RKO (cell line): ENCODE measurements around the gene TMEM164.
A peak's percentile ranks its signal among the peaks of the same experiment; 100 is the strongest.

ENCODE experiments used
- DNase-seq: peaks from one replicate; pipeline ENCODE4 v3.0.0-alpha.2; 2016; ENCODE audit warnings: low spot score

TMEM164 gene

GRCh38 chrX:110210417-110211139 lies 207.7 kb downstream of the TMEM164 start:
- no peak for DNase-seq

DNA sequence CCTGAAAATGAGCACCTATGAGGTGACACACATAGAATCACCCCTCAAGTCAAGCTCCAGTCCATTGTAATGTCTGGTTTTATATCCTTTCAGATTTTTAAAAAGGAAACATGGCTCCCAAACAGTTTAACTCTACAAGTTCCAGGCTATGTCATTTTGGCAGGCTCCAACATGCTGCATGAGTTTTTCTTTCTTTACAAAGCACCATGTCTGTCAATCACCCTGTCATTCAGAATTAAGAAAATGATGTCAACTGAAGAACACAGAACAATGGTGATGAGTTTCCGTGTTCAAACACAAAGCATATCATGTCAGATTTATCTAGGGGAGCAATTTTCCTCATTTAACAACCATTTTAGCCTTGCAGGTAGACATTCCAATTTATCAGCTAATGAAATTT lies 208.4 kb downstream of the TMEM164 start:
- DNase-seq, result no peak

DNA sequence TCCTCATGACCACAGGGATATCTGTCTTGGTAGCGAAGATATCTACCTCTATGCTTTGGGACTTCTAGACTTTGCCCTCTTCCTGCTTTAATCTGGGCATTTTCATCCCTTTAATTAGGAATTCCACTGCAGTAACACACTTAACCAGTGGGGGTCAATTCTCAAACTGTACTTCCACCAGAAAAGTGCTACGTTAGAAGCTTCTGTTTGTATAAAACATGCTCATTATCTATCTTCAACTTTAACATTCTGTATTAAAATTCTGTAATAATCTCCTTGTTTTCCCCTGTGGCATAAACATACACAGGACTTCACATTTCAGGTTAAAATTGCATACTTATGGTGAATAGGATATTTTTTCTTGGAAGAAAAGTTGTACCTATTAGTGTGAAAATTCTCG lies 209.4 kb downstream of the TMEM164 start:
- DNase-seq, result peak; percentile 25

DNA sequence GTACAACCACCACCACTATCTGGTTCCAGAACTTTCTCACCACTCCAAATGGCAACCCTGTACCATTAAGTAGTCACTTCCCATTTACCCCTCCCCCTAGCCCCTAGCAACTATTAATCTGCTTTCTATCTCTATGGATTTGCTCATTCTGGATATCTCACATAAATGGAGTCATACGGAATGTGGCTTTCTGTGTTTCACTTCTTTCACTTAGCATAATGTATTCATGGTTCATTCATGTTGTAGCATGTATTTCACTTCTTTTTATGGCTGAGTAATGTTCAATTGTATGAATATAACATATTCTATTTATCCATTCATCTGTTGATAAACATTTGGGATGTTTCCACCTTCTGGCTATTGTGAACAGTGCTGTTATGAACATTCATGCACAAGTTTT lies 210.3 kb downstream of the TMEM164 start:
- no peak for DNase-seq

- DNase-seq, result no peak
These were observed 211.8 kb downstream of the TMEM164 start for GRCh38 chrX:110214684-110215083.

DNA sequence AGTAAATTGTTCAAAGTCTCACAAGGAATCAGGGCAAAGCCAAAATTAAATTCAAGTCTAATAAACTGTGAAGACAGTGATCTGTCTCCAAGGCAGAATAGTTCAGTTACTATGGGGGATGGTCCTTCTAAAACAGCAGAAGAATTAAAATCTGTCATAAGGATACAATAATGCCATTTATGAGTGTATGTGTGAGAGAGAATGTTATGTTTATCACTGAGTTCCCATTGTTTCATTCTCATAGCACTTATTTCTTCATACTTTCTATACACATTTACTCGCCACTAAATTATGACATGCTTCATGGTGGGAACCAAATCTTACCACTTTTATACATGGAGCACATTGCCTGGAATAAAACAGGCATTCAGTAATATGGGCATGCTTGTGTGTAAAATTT lies 212.5 kb downstream of the TMEM164 start:
- no peak for DNase-seq

DNA sequence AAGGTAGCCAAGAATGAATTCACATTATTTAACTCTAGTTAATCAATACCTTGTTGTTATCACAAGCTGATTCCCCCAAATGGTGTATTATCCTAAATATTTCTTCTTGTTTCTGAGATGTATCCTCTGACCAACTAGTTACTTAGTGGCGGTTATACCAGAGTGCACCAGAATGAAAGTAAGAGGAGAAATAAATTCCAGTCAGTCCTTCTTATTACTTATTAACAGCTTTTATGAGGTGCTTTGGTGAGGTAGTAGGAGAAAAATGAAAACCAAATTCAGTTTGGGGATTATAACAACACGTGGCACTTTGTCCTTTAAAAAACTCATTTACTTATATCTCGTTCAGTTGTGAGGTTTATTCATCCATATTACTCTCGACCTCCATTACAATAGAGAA lies 213.1 kb downstream of the TMEM164 start:
- DNase-seq, result no peak

- no peak for DNase-seq
These were observed 215.7 kb downstream of the TMEM164 start for GRCh38 chrX:110218591-110218990.

- peak; percentile 76 for DNase-seq
These were observed 217.0 kb downstream of the TMEM164 start for GRCh38 chrX:110219920-110220319.

DNA sequence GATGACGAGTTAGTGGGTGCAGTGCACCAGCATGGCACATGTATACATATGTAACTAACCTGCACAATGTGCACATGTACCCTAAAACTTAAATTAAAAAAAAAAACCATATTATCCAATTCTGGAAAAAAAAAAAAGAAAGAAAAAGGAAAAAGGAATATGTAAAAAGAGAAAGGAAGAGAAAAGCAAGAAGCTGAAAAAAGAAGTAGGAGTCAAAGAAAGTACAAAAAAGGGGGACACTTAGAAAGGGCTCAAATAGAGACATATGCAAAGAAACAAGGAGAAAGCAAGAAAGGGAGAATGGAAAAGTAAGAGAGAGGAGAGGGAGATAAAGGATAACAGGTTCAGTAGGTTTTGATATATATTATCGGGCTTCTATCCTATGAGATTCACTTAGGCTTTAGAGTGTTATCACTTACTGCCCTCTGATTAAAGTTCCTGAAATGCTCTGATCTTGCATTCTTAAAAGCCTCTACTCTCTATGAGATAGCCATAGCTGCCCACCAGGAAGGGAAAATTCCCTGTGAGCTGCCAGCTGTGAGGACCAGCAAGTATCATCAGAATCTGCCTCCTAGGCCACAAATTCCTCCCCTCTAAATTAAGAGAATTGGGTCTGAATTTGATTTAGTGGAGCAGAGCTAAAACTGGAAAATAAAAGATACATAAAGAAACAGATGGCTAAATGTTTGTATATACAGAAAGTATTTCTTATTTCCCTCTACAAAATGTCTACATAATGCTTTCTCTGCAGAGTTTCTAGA lies 219.8 kb downstream of the TMEM164 start:
- no peak for DNase-seq

- DNase-seq, result no peak
These were observed 222.2 kb downstream of the TMEM164 start for GRCh38 chrX:110224926-110225617.

GRCh38 chrX:110226931-110227330 lies 224.0 kb downstream of the TMEM164 start:
- DNase-seq, result no peak
